Thoracic aorta (tissue), 2 donors: ENCODE measurements around the gene AMPD3. TPM values are rescaled to one million over a fixed set of nuclear protein-coding genes. Genes with fewer than 3 reads are reported as not detected.
A peak's percentile ranks its signal among the peaks of the same experiment; 100 is the strongest.

Experiments used
- ATAC-seq: fragments of 150-250 bp; one replicate; pipeline ENCODE4 v1.8.0; 2017; ENCODE audit warnings: low read depth; ENCODE audit not compliant: insufficient number of reproducible peaks, low FRiP score
- DNase-seq: peaks from one replicate; pipeline ENCODE4 v3.0.0-alpha.2; 2020; ENCODE audit warnings: low spot score
- H3K27ac ChIP-seq, 2 donors: fragments of 200-600 bp; sonication (generic); 1 replicate in 1 of 2; 2 replicates in 1 of 2; pipeline ENCODE4 v1.5.1; 2016; ENCODE audit warnings: mild to moderate bottlenecking in 2 of 2, moderate library complexity in 2 of 2
- H3K27me3 ChIP-seq: fragments of 200-600 bp; sonication (generic); replicated peaks from 2 replicates; pipeline ENCODE4 v1.6.0; 2016; ENCODE audit warnings: mild to moderate bottlenecking; ENCODE audit not compliant: insufficient read depth
- H3K36me3 ChIP-seq: fragments of 200-600 bp; sonication (generic); one replicate; pipeline ENCODE4 v1.5.1; 2016
- H3K4me1 ChIP-seq, 2 donors: fragments of 200-600 bp; sonication (generic); 1 replicate in 1 of 2; 2 replicates in 1 of 2; pipeline versions ENCODE4 v1.5.1 to v1.6.0; 2016; ENCODE audit warnings: low read depth in 2 of 2, mild to moderate bottlenecking in 1 of 2; ENCODE audit not compliant: control insufficient read depth in 1 of 2
- H3K4me3 ChIP-seq: fragments of 200-600 bp; sonication (generic); 2 replicates; pipeline ENCODE4 v1.5.1; 2016; ENCODE audit warnings: mild to moderate bottlenecking
- H3K9me3 ChIP-seq: fragments of 200-600 bp; sonication (generic); 2 replicates; pipeline ENCODE4 v1.5.1; 2016
- total RNA-seq, 2 donors: library from RNA; depleted of rRNA; stranded (reverse); fragments of >200 nt; gene quantifications; one replicate each; pipeline versions ENCODE4 v1.1.0 to v1.2.3, GENCODE V29; 2016
- TF ChIP-seq, protein P1 (sequence below): fragments of 200-600 bp; sonication (generic); IDR thresholded peaks from one replicate; pipeline ENCODE4 v1.5.1; 2019; ENCODE audit warnings: antibody characterized with exemption

The AMPD3 gene
- total RNA-seq, 2 donors from 2014 or later: 7.0 to 17.6 TPM

DNA sequence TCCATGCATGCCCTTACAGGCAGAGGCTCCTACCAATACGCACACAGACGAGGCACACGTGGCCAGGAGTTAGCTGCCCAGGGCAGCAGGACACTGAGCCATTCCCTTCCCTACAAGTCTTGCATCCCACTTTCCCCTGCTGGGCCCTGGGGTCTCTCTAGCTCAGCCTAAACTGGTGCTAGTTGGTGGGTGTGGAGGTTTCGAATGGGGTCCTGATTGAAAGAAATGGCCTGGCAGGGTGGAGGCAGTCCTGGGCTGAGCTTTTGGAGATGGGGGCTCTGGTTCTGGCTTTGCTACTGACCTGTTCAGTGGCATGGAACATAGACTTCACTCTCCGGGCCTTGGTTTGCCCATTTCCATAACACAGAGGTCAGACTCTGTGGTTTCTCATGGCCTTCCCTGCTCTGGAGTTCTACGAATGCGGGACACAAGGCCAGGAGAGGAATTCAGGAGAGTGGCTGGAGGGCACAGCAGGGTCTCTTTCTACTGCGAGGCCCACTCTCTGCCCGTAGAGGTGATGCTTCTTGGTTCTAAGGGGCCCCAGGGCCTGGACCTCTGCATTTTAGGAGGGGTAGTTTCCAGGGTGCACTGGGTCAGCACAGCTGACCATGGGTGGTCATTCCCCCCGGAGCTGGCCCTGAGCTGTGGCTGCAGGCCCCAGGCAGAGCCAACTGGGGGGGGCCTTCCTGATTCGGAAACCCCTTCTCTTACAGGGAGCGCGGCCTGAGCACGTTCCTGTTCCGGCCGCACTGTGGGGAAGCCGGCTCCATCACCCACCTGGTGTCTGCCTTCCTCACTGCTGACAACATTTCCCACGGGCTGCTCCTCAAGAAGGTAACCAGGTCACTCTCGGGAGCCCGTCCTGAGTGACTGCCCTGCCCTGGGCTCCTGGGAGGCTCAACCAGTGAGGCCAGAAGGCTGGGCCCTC lies 46.0 kb downstream of the AMPD3 start:
- Histone ChIP-seq H3K9me3 (no peaks in the 10 kb centered on the region), H3K4me1 (peaks cover 2 to 5% of the 10 kb centered on the region in 2 donors), H3K27me3 (no peaks in the 10 kb centered on the region), H3K4me3 (no peak overlapping the region), H3K27ac (no peak overlapping the region), H3K36me3 (peaks cover 3% of the 10 kb centered on the region)
- DNase-seq: no peak
- no peak for ATAC-seq
- TF ChIP-seq, protein P1, sequence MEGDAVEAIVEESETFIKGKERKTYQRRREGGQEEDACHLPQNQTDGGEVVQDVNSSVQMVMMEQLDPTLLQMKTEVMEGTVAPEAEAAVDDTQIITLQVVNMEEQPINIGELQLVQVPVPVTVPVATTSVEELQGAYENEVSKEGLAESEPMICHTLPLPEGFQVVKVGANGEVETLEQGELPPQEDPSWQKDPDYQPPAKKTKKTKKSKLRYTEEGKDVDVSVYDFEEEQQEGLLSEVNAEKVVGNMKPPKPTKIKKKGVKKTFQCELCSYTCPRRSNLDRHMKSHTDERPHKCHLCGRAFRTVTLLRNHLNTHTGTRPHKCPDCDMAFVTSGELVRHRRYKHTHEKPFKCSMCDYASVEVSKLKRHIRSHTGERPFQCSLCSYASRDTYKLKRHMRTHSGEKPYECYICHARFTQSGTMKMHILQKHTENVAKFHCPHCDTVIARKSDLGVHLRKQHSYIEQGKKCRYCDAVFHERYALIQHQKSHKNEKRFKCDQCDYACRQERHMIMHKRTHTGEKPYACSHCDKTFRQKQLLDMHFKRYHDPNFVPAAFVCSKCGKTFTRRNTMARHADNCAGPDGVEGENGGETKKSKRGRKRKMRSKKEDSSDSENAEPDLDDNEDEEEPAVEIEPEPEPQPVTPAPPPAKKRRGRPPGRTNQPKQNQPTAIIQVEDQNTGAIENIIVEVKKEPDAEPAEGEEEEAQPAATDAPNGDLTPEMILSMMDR: no peak

DNA sequence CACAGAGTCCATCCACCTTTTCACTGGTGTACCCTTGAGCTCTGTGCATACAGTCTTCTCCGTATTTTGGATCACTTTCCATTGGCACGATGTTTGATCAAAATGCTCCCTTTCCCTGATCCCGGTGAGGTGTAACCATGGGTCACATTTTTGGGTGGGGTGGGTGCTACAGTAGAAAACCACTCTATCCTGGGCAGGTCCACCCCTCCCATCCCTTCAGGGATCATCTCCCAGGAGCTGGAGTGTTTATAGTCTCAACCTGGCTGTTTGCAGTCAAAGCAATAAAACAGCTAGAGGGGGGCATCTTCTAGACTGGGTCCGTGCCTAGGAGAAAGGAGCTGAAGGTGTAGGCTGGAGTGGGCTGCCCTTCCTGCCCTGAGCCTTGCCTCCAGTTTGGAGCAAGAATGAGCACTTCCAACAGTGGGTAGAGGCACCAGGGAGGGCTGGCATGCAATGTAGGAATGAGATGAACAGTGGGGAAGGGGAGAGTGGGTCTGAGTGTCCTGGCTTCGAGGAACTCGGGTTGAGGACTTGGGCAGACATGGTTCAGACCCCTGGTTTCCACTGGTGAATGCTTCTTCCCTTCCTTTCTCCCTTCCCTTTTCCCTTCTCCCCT lies 47.1 kb downstream of the AMPD3 start:
- no peak for ATAC-seq
- Histone ChIP-seq H3K4me3 (no peak overlapping the region), H3K36me3 (peaks cover 3% of the 10 kb centered on the region), H3K9me3 (no peaks in the 10 kb centered on the region), H3K27ac (peak overlapping the region in 1 of 2 donors; percentile 9), H3K4me1 (peaks cover 2 to 5% of the 10 kb centered on the region in 2 donors), H3K27me3 (no peaks in the 10 kb centered on the region)
- DNase-seq: no peak
- TF ChIP-seq, protein P1: no peak

- Histone ChIP-seq H3K9me3 (no peaks in the 10 kb centered on the region), H3K27me3 (no peaks in the 10 kb centered on the region), H3K4me1 (peaks cover 2 to 5% of the 10 kb centered on the region in 2 donors), H3K27ac (peak overlapping the region in 1 of 2 donors; percentile 9), H3K4me3 (no peak overlapping the region), H3K36me3 (peaks cover 3% of the 10 kb centered on the region)
- DNase-seq: no peak
- ATAC-seq: no peak
- TF ChIP-seq, protein P1: no peak
These were observed 47.7 kb downstream of the AMPD3 start for GRCh38 chr11:10502770-10503169.

DNA sequence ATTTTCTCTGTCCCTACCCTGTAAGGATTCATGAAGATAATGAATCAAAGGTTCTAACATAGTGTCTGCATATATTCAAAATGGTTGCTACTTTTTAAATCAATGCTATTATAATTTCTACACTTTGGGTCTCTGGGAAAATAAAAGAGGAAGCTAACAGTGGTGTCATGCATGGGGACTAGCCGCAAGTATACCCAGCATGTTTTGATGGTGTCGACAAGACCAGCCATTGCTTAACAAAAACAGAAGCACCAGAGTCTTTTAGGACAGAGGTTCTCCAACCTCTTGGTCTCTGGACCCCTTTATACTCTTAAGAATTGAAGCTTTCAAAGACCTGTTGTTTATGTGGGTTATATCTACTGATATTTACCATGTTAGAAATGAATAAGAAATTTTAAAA lies 48.2 kb downstream of the AMPD3 start:
- Histone ChIP-seq H3K4me3 (no peak overlapping the region), H3K27ac (no peak overlapping the region), H3K4me1 (peaks cover 2 to 5% of the 10 kb centered on the region in 2 donors), H3K36me3 (peaks cover 3% of the 10 kb centered on the region), H3K9me3 (no peaks in the 10 kb centered on the region), H3K27me3 (no peaks in the 10 kb centered on the region)
- TF ChIP-seq, protein P1: no peak
- DNase-seq (no peak), ATAC-seq (no peak)

GRCh38 chr11:10503777-10504480 lies 48.9 kb downstream of the AMPD3 start:
- H3K4me1 ChIP-seq: peaks cover 2 to 5% of the 10 kb centered on the region in 2 donors
- DNase-seq (no peak), ATAC-seq (no peak)
- no peaks in the 10 kb centered on the region for H3K9me3 ChIP-seq
- H3K27ac ChIP-seq: no peak overlapping the region
- H3K4me3 ChIP-seq: no peak overlapping the region
- H3K27me3 ChIP-seq: no peaks in the 10 kb centered on the region
- TF ChIP-seq, protein P1: no peak
- peaks cover 3% of the 10 kb centered on the region for H3K36me3 ChIP-seq
